Stimulated activated naive CD8-positive, alpha-beta T cell treated with anti-CD3 and anti-CD28 coated beads, Interleukin-15, amount 100 ng/mL, for 72 hours (primary cell): ENCODE results near the gene TGFB1I1.
A peak's percentile ranks its signal among the peaks of the same experiment; 100 is the strongest.
"Not testable (repeated sequence)": the region's sequence is repeated elsewhere in the genome, so short reads cannot be mapped to it uniquely, and the experiment has no call there.

Experiments used
- ATAC-seq: fragments of 150-1000 bp; cut with Tn5 transposase; 2 replicates; pipeline ENCODE4 v1.10.0; 2021; ENCODE audit warnings: mild to moderate bottlenecking, moderate library complexity
- DNase-seq, 2 donors: peaks; one replicate each; pipeline ENCODE4 v3.0.0; 2021 to 2022
- H3K27ac Mint-ChIP-seq, 2 donors: one replicate each; pipeline ENCODE4 v1.8.0; 2022; ENCODE audit warnings: mild to moderate bottlenecking in 2 of 2, mixed read lengths in 2 of 2, moderate library complexity in 2 of 2
- H3K27me3 Mint-ChIP-seq: one replicate; pipeline ENCODE4 v1.8.0; 2022; ENCODE audit warnings: mixed read lengths
- H3K4me1 Mint-ChIP-seq: one replicate; pipeline ENCODE4 v1.8.0; 2022; ENCODE audit warnings: mild to moderate bottlenecking, mixed read lengths
- H3K4me3 Mint-ChIP-seq, 2 donors: one replicate each; pipeline ENCODE4 v1.8.0; 2022; ENCODE audit warnings: mild to moderate bottlenecking in 2 of 2, mixed read lengths in 2 of 2, moderate library complexity in 1 of 2
- H3K9me3 Mint-ChIP-seq, 2 donors: one replicate each; pipeline ENCODE4 v1.8.0; 2022; ENCODE audit warnings: mixed read lengths in 2 of 2

Gene TGFB1I1

GRCh38 chr16:31474773-31475738 is 3.1 kb downstream of the TGFB1I1 start:
- Mint-ChIP-seq H3K27me3 (peaks cover 54% of the 10 kb centered on the region), H3K4me3 (no peak overlapping the region), H3K4me1 (peaks cover 40% of the 10 kb centered on the region), H3K9me3 (no peaks in the 10 kb centered on the region), H3K27ac (peak overlapping the region in 1 of 2 donors; percentile 27)
- ATAC-seq (no peak), DNase-seq (no peak)

- H3K9me3 Mint-ChIP-seq: no peaks in the 10 kb centered on the region
- H3K4me3 Mint-ChIP-seq: peak overlapping the region; percentile 87 to 95
- no peak overlapping the region for H3K27ac Mint-ChIP-seq
- H3K4me1 Mint-ChIP-seq: peaks cover 40% of the 10 kb centered on the region
- ATAC-seq (no peak), DNase-seq (no peak)
- H3K27me3 Mint-ChIP-seq: peaks cover 47% of the 10 kb centered on the region
Observed at GRCh38 chr16:31475946-31476302, 4.0 kb downstream of the TGFB1I1 start.

GRCh38 chr16:31476303-31477219 is 4.6 kb downstream of the TGFB1I1 start:
- DNase-seq (peak; percentile 78 to 83), ATAC-seq (peak; percentile 91)
- H3K9me3 Mint-ChIP-seq: no peaks in the 10 kb centered on the region
- H3K4me3 Mint-ChIP-seq: peak overlapping the region; percentile 87 to 95
- H3K27me3 Mint-ChIP-seq: peaks cover 41% of the 10 kb centered on the region
- H3K4me1 Mint-ChIP-seq: peaks cover 35% of the 10 kb centered on the region
- peak overlapping the region in 1 of 2 donors; percentile 56 for H3K27ac Mint-ChIP-seq

- peak; percentile 37 to 47 for DNase-seq
- Mint-ChIP-seq H3K9me3 (no peaks in the 10 kb centered on the region), H3K27me3 (peaks cover 31% of the 10 kb centered on the region), H3K4me1 (peaks cover 30% of the 10 kb centered on the region), H3K4me3 (peak overlapping the region; percentile 84), H3K27ac (peak overlapping the region in 1 of 2 donors; percentile 40)
- ATAC-seq: peak; percentile 47
Observed at GRCh38 chr16:31477220-31478216, 5.6 kb downstream of the TGFB1I1 start.

- peaks cover 18% of the 10 kb centered on the region for H3K27me3 Mint-ChIP-seq
- H3K4me1 Mint-ChIP-seq: peaks cover 27% of the 10 kb centered on the region
- H3K27ac Mint-ChIP-seq: no peak overlapping the region
- ATAC-seq: no peak
- no peak overlapping the region for H3K4me3 Mint-ChIP-seq
- no peak for DNase-seq
- no peaks in the 10 kb centered on the region for H3K9me3 Mint-ChIP-seq
Observed at GRCh38 chr16:31478956-31479355, 7.0 kb downstream of the TGFB1I1 start.

- no peak overlapping the region for H3K27ac Mint-ChIP-seq
- no peak for ATAC-seq
- H3K4me1 Mint-ChIP-seq: peaks cover 27% of the 10 kb centered on the region
- H3K4me3 Mint-ChIP-seq: no peak overlapping the region
- DNase-seq: no peak
- peaks cover 10% of the 10 kb centered on the region for H3K27me3 Mint-ChIP-seq
- no peaks in the 10 kb centered on the region for H3K9me3 Mint-ChIP-seq
Observed at GRCh38 chr16:31479751-31480150, 7.8 kb downstream of the TGFB1I1 start.

GRCh38 chr16:31480851-31481536 is 9.0 kb downstream of the TGFB1I1 start:
- DNase-seq: no peak
- H3K4me3 Mint-ChIP-seq: no peak overlapping the region
- ATAC-seq: no peak
- no peaks in the 10 kb centered on the region for H3K9me3 Mint-ChIP-seq
- peaks cover 11% of the 10 kb centered on the region for H3K27me3 Mint-ChIP-seq
- H3K4me1 Mint-ChIP-seq: peaks cover 27% of the 10 kb centered on the region
- H3K27ac Mint-ChIP-seq: no peak overlapping the region

GRCh38 chr16:31483081-31483480 is 11.1 kb downstream of the TGFB1I1 start, which contains the start of gene SLC5A2:
SLC5A2 (plus strand) TSS chr16:31483123; CDS start chr16:31483137, 14 bp downstream.
- DNase-seq (no peak), ATAC-seq (no peak)
- H3K4me3 Mint-ChIP-seq: no peak within 1 kb of the TSS
- H3K4me1 Mint-ChIP-seq: peaks cover 23% of the 10 kb centered on the region
- no peaks in the 10 kb centered on the region for H3K9me3 Mint-ChIP-seq
- peaks cover 10% of the 10 kb centered on the region for H3K27me3 Mint-ChIP-seq
- H3K27ac Mint-ChIP-seq: no peak within 1 kb of the TSS

GRCh38 chr16:31484048-31484447 is 12.1 kb downstream of the TGFB1I1 start:
- Mint-ChIP-seq H3K27ac (peak overlapping the region in 1 of 2 donors; percentile 94), H3K4me1 (peaks cover 20% of the 10 kb centered on the region)
- not testable (repeated sequence) for ATAC-seq, DNase-seq, H3K4me3 Mint-ChIP-seq, H3K9me3 Mint-ChIP-seq, H3K27me3 Mint-ChIP-seq

GRCh38 chr16:31484491-31485171 is 12.7 kb downstream of the TGFB1I1 start:
- H3K9me3 Mint-ChIP-seq: no peaks in the 10 kb centered on the region

GRCh38 chr16:31485571-31485970 is 13.6 kb downstream of the TGFB1I1 start:
- ATAC-seq (no peak), DNase-seq (no peak)
- Mint-ChIP-seq H3K9me3 (no peaks in the 10 kb centered on the region), H3K4me1 (peaks cover 20% of the 10 kb centered on the region), H3K27ac (no peak overlapping the region), H3K27me3 (peaks cover 10% of the 10 kb centered on the region), H3K4me3 (no peak overlapping the region)

More at GRCh38 chr16:31484491-31485171, 12.7 kb downstream of the TGFB1I1 start:
- Mint-ChIP-seq H3K27me3 (peaks cover 10% of the 10 kb centered on the region), H3K4me1 (peaks cover 20% of the 10 kb centered on the region), H3K4me3 (no peak overlapping the region), H3K27ac (peak overlapping the region in 1 of 2 donors; percentile 39)
- DNase-seq (no peak), ATAC-seq (no peak)

GRCh38 chr16:31486045-31486444 is 14.1 kb downstream of the TGFB1I1 start:
- DNase-seq: no peak
- Mint-ChIP-seq H3K27me3 (peaks cover 10% of the 10 kb centered on the region), H3K4me3 (peak overlapping the region; percentile 2 to 94), H3K27ac (no peak overlapping the region), H3K9me3 (no peaks in the 10 kb centered on the region), H3K4me1 (peaks cover 20% of the 10 kb centered on the region)
- ATAC-seq: no peak

GRCh38 chr16:31487071-31487719 is 15.2 kb downstream of the TGFB1I1 start:
- Mint-ChIP-seq H3K9me3 (no peaks in the 10 kb centered on the region), H3K27ac (peak overlapping the region in 1 of 2 donors; percentile 89), H3K4me1 (peaks cover 20% of the 10 kb centered on the region), H3K4me3 (peak overlapping the region; percentile 93 to 94), H3K27me3 (peaks cover 10% of the 10 kb centered on the region)
- DNase-seq (no peak), ATAC-seq (no peak)
